Measurements from ENCODE around the gene NXN. TPM values are rescaled to one million over a fixed set of nuclear protein-coding genes. Genes with fewer than 3 reads are reported as not detected.

The NXN gene
- total RNA-seq, 1 experiment from 2014 or later, result 6.0 TPM

DNA sequence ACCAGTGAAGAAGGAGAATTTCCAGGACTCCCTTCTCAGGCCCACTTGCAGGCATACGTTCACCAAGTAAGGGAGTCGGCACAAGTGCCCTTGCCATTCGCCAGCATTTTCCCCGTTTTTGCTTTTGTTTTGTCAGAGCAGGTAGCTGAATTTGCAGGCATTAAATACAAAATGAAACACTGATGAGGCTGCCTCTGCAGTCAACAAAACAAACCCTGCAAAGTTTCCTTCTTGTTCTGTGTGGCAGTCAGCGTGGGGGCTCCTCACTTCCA is 205.3 kb downstream of the NXN start:
- Histone ChIP-seq H3K4me1 (ENCODE audit: insufficient read depth, low read length, poor library complexity, severe bottlenecking) (peaks cover 18% of the 10 kb centered on the region), H3K27ac (ENCODE audit: low read depth, low read length, poor library complexity, severe bottlenecking) (peak overlapping the region; percentile 61), H3K9me3 (ENCODE audit: low read depth, low read length, poor library complexity, severe bottlenecking) (no peaks in the 10 kb centered on the region), H3K27me3 (replicated peaks; ENCODE audit: insufficient read depth, low read depth, low read length, poor library complexity) (no peaks in the 10 kb centered on the region), H3K4me3 (ENCODE audit: low read depth, low read length, poor library complexity, severe bottlenecking) (no peak overlapping the region), H3K36me3 (ENCODE audit: insufficient read depth, low read length, poor library complexity, severe bottlenecking) (peaks cover 81% of the 10 kb centered on the region)
- DNase-seq (ENCODE audit: low spot score), result no peak
- intact Hi-C loops (cut with micrococcal nuclease; ENCODE audit: unreplicated experiment), result no loop called here
- ChIA-PET POLR2A (ENCODE audit: low non-redundant PET) (no interaction called here), CTCF (no interaction called here)
- no TSS peak for BruUV-seq (replicated peaks)
- TF ChIP-seq EZH2 (IDR thresholded peaks at IDR 0.05; ENCODE audit: borderline replicate concordance, low read depth, low read length, poor library complexity, severe bottlenecking), result no peak
- TF ChIP-seq, protein P1, sequence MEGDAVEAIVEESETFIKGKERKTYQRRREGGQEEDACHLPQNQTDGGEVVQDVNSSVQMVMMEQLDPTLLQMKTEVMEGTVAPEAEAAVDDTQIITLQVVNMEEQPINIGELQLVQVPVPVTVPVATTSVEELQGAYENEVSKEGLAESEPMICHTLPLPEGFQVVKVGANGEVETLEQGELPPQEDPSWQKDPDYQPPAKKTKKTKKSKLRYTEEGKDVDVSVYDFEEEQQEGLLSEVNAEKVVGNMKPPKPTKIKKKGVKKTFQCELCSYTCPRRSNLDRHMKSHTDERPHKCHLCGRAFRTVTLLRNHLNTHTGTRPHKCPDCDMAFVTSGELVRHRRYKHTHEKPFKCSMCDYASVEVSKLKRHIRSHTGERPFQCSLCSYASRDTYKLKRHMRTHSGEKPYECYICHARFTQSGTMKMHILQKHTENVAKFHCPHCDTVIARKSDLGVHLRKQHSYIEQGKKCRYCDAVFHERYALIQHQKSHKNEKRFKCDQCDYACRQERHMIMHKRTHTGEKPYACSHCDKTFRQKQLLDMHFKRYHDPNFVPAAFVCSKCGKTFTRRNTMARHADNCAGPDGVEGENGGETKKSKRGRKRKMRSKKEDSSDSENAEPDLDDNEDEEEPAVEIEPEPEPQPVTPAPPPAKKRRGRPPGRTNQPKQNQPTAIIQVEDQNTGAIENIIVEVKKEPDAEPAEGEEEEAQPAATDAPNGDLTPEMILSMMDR (conservative IDR thresholded peaks at IDR 0.05; ENCODE audit: low read depth, low read length), result no peak

DNA sequence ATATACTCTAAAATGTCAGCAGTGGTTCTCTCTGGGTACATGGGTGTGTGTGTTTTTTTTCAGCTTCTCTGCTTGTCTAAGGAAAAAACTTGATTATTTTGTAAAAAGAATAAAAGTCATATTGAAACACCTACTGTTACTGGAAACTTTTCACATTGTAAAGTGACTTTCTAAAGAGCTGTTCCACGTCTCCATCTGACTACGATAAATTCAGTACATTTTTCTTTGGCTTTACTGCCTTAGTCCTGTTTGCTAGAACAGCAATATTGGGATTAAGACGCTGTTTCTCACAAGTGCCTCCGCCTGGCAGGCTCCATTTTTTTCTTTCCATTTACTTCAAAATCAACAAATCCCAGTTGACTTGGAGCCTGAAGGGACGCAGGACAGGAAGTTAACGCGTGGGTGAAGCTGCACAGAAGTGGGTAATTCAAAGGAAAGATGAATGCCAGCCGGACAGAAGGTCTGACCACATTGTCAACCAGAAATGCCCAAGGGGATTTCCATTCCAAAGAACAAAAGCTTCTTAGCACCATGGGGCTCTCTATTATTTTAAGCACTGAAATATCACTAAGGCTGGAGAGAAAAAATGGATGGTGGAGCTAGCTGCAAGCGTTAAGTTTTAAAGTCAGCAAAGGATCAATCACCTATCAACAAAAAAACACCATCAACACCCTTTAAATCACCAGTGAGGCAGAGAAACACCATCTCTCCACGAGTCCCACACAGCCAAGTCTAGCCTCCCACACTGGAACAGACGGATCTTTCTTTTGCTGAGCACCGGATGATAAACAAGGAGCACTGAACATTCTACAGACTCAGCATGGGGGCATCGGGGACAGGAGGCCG is 205.9 kb downstream of the NXN start:
- BruUV-seq (replicated peaks), result no TSS peak
- H3K27ac ChIP-seq (ENCODE audit: low read depth, low read length, poor library complexity, severe bottlenecking), result peak overlapping the region; percentile 61
- POLR2A ChIA-PET (ENCODE audit: low non-redundant PET), result no interaction called here
- intact Hi-C loops (cut with micrococcal nuclease; ENCODE audit: unreplicated experiment), result no loop called here
- H3K9me3 ChIP-seq (ENCODE audit: low read depth, low read length, poor library complexity, severe bottlenecking), result no peaks in the 10 kb centered on the region
- CTCF ChIA-PET, result no interaction called here
- no peak for TF ChIP-seq EZH2 (IDR thresholded peaks at IDR 0.05; ENCODE audit: borderline replicate concordance, low read depth, low read length, poor library complexity, severe bottlenecking)
- TF ChIP-seq, protein P1 (conservative IDR thresholded peaks at IDR 0.05; ENCODE audit: low read depth, low read length), result no peak
- H3K4me3 ChIP-seq (ENCODE audit: low read depth, low read length, poor library complexity, severe bottlenecking), result no peak overlapping the region
- DNase-seq (ENCODE audit: low spot score), result peak; percentile 82
- peaks cover 85% of the 10 kb centered on the region for H3K36me3 ChIP-seq (ENCODE audit: insufficient read depth, low read length, poor library complexity, severe bottlenecking)
- H3K27me3 ChIP-seq (replicated peaks; ENCODE audit: insufficient read depth, low read depth, low read length, poor library complexity), result no peaks in the 10 kb centered on the region
- H3K4me1 ChIP-seq (ENCODE audit: insufficient read depth, low read length, poor library complexity, severe bottlenecking), result peaks cover 18% of the 10 kb centered on the region

DNA sequence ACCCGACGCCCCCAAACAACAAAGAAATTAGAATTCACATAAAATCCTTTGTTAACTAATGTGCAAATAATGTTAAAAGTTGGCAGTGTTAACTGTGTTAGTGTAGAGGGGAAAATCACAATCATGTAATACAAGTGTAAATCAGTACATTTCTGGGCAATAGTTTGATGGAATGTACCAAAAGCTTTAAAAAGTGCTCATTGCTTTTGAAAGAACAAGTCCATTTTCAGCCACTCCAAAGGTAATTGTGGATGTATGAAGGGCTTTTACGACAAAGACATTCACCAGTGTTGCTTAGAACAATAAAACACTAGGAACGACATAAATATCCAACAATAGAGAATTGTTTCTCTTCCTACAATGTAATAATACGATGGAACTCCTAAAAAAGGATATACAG is 206.6 kb downstream of the NXN start:
- no TSS peak for BruUV-seq (replicated peaks)
- POLR2A ChIA-PET (ENCODE audit: low non-redundant PET), result no interaction called here
- H3K36me3 ChIP-seq (ENCODE audit: insufficient read depth, low read length, poor library complexity, severe bottlenecking), result peaks cover 78% of the 10 kb centered on the region
- H3K4me1 ChIP-seq (ENCODE audit: insufficient read depth, low read length, poor library complexity, severe bottlenecking), result peaks cover 18% of the 10 kb centered on the region
- CTCF ChIA-PET, result no interaction called here
- H3K27me3 ChIP-seq (replicated peaks; ENCODE audit: insufficient read depth, low read depth, low read length, poor library complexity), result no peaks in the 10 kb centered on the region
- H3K9me3 ChIP-seq (ENCODE audit: low read depth, low read length, poor library complexity, severe bottlenecking), result no peaks in the 10 kb centered on the region
- no peak for DNase-seq (ENCODE audit: low spot score)
- no peak for TF ChIP-seq EZH2 (IDR thresholded peaks at IDR 0.05; ENCODE audit: borderline replicate concordance, low read depth, low read length, poor library complexity, severe bottlenecking)
- TF ChIP-seq, protein P1 (conservative IDR thresholded peaks at IDR 0.05; ENCODE audit: low read depth, low read length), result no peak
- H3K4me3 ChIP-seq (ENCODE audit: low read depth, low read length, poor library complexity, severe bottlenecking), result no peak overlapping the region
- intact Hi-C loops (cut with micrococcal nuclease; ENCODE audit: unreplicated experiment), result no loop called here
- peak overlapping the region; percentile 61 for H3K27ac ChIP-seq (ENCODE audit: low read depth, low read length, poor library complexity, severe bottlenecking)

All from A673 (cell line).